HG03457 (cell line): Measurements from ENCODE around the gene LDLRAD3.

Experiments
- ATAC-seq: cut with Tn5 transposase; IDR thresholded peaks from one replicate; pipeline ENCODE4 v1.9.1; 2021; ENCODE audit warnings: moderate number of reproducible peaks; ENCODE audit not compliant: unreplicated experiment

Gene LDLRAD3

DNA sequence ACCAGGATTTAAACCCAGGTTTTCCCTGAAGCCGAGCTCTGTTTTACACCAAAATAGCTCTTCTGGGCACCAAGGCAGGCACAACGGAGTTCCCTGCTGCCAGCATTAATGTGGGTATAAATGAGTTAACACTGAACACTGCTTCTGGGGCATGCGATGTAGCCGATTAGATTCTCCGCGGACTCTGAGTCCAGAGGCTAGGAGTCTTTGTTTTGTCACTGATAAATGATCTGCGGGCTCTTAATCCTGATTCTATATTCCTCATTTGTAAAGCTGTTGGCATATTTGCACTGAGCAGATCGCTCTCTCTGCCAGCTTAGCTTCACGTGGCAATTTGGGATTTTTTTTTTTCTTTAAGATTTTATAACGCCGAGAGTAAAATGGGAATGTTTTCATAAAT, 16.8 kb upstream of the LDLRAD3 start:
- ATAC-seq = no peak

DNA sequence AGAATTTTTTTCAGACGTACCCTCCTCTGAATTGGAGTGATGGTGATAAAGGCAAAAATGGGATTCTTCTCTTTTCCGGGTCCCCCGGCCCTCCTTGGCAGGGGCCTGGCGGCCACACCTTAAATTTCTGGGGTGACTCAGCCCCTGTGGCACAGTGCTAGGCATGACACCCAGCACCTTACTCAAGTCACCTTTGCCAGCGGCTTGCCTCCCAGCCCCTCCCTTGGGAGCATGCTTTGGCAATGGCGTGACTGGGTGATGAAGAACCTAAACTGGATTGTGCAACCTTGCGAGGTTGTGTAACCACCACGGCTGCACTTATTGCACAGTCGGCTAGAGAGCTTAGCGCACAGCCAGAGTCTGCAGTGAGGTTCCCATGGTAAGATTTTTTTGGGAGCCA, 16.2 kb upstream of the LDLRAD3 start:
- ATAC-seq = no peak

DNA sequence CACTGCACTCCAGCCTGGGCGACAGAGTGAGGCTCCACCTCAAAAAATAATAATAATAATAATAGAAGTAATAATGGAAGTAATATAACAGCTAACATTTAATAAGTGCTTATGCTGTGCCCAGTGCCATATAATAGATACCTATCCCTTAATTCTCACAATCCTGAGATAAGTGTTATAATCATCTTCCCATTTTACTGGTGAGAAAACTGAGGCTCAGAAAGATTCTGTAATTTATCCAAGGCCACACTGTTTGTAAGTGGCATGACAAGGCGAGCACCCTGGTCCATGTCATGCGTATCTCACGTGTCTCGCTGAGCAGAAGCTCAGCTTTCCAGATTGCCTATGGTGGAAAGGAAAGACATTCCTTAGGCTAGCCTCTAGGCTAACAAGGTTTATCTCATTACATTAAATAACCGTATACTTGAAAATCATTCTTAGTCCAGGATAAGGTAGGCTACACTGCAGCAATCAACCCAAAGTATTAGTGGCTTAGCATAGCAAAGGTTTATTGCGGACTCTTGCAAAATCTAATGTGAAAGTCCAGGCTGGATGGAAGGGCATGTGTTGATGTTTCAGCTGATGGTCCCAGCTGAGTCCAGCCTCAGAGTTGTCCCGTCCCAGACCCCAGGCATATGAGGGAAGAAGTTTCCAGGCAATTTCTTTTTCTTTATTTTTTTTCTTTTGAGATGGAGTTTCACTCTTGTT, 15.0 kb upstream of the LDLRAD3 start:
- no peak for ATAC-seq

DNA sequence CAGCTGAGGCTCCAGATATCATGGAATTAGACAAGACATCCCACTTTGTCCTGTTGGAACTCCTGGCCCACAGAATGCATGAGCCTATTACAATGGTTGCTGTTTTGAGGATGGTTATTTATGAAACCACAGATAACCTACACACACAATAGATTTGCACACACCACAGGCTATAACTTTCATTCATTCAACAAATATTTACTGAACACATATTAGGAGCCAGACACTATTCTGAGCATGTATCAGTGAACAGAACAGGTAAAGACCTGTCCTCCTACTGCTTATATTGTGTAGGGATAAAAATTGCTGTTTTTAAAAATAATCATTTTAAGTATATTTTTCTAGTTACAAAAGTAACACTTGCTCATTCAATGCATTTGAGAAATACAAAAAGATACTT, 13.4 kb upstream of the LDLRAD3 start:
- ATAC-seq = no peak

DNA sequence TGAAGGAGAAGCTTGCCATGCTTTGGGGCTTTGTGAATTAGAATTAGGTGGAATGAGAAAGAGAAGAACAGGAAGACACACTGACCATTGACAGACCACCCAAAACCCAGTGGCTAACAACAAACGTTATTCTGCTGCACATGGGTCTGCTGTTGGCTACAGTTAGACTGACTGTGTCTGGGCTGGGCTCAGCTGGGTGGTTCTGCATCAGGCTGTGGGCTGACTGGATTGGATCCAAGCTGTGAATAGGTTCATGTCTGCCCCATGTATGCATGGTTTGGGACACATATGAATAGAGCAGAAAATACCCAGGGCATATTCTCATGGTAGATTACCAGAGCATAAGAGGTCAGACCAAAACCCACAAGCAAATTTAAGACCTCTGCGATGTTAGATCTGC, 11.7 kb upstream of the LDLRAD3 start:
- no peak for ATAC-seq

DNA sequence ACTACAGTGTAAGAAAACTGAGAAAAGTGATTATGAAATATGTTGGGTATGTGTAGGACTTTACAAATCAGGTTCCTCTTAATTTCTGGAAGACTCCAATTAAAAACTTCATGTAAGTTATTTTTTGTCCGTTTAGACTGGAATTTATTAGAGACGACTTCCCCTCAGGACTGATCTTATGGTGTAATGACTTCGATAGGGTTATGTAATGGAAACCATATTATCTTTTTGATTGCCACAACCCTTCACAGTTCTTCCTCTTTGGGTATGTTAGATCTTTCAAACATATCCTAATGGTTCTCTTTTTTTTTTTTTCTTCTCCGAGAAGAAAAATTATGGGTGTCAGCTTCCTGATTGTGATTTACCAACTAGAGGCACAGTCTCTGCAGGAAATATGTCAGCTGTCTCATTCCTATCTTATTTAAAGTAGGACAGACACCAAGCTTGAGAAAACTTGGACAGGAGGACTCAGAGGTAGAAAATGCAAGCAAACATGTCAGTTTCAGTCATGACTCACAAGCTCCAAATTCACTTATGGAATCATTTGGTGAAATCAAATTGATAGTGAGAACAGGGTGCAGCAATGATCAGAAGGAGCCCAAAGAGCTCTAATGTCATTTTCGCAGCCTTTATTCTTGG, 11.1 kb upstream of the LDLRAD3 start:
- no peak for ATAC-seq

DNA sequence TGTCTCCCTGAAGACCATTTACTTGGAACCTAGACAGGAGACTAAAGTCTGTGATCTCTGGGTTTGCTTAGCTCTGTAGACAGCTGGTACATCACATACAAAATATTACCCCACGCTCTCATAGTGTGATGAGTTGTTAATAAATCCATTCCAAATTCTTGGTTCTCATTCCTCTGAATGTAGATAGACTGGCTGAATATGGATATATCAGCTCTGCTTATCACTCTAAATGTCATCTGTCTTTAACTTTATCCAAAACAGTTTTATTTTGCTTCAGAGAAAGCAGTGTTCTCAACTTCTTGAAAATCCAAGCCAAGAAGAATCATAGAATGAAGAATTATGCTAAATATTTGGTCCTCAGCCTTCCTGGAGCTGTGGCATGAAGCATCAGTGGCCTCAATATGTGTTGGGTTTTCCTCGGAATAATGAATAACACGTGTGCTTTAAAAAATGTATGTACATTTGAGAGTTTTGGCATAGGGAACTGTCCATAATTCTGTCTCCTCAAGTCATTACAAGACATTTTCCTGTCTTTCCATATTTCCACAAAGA, 10.5 kb upstream of the LDLRAD3 start:
- ATAC-seq = no peak

DNA sequence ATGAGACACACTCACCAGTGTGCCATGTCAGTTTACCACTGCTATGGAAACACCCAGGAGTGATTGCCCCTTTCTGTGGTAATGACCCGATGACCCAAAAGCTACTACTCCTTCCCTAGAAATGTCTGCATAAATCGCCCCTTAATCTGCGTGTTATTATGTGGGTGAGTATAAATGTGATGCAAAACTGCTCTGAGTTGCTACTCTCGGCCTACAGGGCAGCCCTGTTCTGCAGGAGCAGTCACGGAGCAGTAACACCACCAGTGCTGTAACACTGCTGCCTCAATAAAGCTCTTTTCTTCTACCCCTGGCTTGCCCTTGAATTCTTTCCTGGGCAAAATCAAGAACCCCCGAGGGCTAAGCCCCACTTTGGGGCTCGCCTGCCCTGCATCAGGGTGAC, 9.6 kb upstream of the LDLRAD3 start:
- ATAC-seq = no peak

DNA sequence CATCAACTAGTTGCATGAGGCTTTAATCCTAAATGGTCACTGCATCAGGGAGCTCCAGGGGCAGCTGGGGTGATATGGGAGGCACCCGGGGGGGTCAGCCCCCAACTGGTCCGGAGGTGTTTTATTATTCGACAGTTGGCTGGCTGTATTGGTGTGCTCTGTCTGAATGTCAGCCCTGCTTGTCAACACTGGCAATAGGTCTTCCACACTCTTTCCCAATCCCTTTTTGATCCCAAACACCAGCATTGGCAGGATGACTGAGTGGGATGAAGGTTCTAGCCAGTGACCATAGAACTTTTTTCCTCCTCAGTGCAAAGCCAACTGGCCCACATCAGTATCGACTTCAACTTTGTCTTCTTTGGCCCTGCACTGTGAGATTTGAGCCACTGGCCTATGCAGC, 8.9 kb upstream of the LDLRAD3 start:
- no peak for ATAC-seq

DNA sequence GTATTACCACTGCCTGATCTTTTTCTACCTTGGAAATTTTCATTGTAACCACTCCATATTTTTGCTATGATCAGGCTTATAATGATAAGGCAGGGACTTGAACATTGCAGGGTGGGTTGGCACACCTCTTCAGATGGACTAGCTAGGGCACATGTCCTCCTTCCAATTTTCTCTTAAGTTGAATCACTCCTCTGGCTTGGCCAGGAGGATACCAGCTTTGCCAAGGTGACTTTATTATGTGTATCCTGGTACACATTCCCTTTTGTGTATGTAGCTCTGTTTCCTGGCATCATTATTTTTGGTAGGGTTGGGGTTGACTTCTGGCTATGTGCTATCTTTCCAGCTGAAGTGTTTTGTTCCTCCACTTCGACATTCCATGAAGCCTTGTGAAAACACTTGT, 8.5 kb upstream of the LDLRAD3 start:
- no peak for ATAC-seq

DNA sequence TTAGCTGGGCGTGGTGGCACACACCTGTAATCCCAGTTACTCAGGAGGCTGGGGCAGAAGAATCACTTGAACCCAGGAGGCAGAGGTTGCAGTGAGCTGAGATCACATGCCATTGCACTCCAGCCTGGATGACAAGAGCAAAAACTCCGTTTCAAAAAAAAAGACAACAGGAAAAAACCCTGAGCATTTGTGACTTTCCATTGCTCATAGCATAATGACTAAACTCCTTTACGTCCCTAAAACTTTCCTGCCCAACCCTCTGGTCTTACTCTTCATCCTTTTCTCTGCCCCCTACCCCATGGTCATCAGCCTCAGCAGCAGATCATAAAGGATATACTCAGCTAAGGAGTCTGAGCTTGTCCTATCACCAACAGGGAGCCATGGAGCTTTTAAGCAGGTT, 6.8 kb upstream of the LDLRAD3 start:
- no peak for ATAC-seq

DNA sequence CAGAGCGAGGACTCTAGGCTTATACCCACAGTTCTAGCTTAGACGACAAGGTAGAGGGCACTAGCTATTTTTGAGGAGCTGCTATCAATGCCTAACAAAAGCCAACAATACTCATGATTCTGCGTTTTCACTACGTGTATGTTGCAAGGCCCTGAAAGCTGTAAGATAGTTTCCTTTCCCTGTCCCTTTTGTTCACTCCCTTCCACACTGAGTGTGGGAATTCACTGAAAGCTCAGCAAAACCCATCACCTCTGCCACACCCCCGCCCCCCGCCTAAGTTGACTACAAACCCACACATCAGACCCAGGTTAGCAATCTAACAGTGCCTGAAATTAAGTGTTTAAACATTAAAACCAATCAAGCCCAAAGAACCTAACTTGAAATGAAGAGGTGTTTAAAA, 6.2 kb upstream of the LDLRAD3 start:
- ATAC-seq = no peak

DNA sequence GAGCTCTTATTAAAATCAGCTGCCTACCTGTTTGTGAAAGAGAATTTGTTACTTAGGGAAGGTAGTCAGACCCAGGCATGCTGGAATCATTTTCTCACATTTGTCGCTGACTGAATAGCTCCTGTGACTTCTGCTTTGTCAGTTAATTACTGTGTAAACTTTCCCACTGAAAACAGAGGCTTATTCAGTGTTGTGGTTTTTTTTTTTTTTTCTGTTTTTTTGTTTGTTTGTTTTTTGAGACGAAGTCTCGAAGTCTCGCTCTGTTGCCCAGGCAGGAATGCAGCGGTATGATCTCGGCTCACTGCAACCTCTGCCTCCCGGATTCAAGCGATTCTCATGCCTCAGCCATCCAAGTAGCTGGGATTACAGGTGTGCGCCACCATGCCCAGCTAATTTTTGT, 5.6 kb upstream of the LDLRAD3 start:
- no peak for ATAC-seq

DNA sequence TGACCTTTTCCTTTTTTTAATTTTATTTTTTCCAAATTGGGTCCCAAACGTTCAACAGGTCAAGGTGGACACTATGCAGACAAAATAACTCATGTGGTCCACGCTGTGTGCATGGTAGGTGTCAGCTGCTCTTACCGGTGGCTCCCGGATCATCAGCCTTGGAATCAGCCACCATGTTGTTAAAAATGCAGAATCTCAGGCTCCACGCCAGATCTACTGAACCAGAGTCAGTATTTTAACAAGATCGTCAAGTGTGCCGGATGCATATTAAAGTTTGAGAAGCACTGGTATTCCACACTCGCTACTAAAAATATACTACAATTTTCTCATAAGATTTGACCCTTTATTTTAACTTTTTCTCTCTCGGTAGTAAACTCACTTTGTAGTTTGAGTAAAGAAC, 553 bp upstream of the LDLRAD3 start:
- ATAC-seq = no peak

DNA sequence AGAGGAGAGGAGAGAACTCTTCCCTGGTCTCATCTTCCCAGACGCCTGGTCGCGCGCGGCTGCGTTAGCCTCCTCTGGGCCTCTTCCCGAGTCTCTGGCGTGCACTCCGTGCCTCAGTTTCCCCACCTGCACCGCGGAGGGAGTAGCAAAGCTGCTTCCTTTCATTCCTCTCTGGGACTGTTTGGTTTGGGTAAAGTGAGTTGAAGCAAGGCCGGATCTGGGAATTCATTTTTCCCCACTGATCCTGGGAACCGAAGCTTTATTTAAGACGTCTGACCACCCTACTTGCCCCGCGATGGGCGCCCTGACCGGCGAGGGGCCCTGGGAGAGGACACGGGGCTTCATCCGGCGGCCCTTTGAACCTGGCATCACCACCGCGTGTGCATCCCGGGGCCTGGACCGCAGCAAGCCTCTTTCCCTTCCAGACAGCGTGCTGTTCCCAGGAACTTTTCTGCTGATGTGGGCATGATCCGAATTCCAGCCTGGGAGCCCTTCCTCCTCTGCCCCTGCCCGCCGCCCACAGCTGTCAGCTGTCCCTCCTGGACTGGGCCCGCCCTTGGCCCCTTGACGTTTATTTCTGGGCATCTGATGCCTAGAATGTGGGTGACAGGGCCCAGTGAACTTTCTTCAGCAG, 758 bp downstream of the LDLRAD3 start:
- no peak for ATAC-seq

DNA sequence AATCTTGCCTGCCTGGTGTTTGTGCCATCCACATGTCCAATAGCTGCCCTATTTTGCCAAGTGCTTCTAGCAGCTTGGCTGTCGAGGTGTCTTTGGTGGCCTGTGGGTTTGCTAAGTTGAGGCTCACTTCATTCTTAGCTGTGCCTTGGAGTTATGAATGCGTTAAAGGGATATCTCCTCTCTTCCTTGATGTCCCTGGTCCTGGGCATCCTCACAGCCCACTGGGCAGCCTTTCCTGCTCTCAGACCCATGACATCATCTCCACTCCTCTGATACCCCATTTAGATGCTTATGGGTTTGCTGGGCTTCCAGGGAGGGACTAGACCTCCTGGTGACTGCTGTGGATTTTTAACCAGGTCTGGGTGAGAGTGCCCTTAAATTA, 1.3 kb downstream of the LDLRAD3 start:
- ATAC-seq = no peak

DNA sequence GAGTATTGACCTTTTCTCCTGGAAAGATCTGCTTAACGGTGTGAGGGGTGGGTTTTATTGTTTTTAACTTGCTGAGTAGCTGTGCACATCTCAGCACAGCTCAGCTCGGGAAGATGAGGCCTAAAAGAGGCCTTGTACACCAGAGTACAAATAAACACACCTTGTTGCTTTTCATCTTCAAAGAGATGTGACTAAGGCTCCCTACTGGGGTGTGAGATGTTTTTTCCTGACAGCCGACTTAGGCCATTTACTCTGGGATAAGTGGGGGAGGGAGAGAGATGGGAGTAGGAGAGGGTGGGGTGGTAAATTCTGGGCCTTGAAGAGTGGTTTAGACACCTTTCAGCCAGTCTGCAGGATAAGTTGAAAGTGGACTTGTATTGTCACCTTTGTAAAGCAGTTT, 2.9 kb downstream of the LDLRAD3 start:
- no peak for ATAC-seq

DNA sequence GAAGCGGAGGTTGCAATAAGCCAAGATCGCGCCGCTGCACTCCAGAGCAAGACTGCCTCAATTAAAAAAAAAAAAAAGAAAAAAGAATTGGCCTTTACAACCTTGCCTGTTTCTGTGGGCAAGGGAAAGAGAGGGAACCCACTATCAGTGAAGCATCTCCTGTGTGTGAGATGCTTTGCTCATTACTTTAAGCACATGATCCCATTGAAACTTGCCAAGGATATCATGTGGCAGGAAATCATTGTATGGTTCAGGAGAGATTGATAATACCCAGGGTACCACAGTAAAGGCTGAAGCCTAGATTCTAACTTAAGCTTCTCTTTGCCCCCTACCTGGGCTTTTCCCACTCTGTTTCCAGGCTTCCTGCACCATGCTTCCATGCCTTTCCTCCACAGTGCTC, 3.6 kb downstream of the LDLRAD3 start:
- ATAC-seq = no peak

DNA sequence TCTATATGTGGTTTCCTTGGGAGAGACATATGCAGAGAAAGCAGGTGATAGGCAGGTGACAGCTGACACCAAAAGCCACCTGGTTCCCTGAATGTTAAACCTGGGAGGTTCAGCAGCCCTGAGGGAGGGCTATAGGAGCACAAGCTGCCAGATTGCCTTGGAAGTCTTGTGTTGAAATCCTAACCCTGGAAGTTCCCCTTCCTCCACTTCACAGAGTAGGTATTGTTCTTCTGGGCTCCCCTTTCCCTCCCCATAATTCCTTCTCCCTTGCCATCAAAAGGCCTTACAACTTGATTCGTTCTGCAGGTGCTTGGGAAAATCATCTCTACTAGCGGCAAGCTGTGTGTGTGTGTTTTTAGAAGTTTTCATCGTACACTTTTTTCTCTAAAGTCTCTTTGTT, 5.4 kb downstream of the LDLRAD3 start:
- ATAC-seq = no peak

DNA sequence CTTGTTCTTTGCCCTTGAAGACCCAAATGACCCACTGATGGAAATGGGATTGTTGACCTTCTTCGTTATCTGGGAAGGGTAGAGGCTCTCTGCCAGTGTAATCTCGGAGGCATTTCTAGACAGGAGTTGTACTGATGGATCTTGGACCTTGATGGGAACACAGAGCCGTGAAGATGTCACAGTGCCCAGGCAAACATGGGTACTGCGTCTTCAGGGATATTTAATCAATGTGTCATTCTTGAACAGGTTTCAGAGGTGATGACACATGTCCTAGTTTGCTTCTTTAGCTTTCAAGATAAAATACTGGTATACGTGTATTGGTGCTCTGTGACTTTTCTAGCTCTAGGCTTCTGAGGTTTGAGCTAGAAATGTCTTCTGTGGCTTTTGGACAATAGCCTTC, 6.2 kb downstream of the LDLRAD3 start:
- no peak for ATAC-seq

DNA sequence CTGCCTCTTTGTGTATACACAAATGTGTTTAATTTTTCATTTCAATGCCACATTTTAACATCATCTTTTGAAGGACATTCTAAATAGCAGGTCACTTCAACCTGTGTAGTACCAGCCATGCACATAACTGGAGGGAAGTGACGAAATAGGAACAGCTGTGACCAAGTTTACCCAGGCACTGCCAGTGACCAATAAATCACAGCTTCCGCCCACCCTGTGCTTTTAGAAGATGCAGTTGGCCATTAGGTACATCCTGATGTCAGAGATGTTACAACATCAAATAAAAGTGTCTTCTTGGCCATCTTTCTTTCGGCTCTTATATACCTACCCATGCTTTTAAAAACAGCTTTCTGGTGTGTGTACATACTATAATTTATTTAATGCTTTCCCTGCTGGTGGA, 7.8 kb downstream of the LDLRAD3 start:
- ATAC-seq = no peak

DNA sequence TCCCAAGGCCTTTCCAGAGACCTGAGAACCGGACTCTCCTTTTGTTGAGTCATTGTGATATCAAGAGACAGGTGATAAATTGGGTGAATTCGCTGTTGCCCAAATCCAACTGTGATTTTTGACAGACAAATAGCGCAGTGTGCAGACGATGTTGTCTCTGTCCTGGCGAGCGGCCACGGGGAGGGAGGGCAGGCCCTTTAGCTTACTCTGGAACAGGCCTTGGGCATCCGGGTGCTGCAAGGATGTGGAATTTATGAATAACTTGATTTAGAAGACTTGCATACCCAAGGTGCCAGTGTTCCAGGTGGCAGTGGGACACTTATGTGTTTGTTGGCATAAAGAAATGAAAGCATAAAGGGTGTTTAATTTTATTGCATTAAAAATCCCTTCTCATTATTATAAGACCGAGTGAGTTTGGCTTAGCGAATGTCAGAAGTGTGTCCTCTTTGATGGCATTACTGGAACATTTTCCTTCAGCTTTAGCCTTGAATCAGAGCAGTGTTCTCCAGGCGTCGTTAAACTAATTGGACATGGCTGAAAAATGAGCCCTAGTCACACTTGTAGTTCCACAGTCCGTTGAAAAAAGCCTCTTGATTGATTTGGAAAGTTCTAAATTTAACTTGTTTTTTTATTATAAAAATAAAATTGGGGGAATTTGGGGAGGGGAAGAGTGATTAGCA, 9.4 kb downstream of the LDLRAD3 start:
- ATAC-seq = no peak
